ENCODE measurements around the gene PIGK. TPM values are rescaled to one million over a fixed set of nuclear protein-coding genes. Genes with fewer than 3 reads are reported as not detected.

PIGK gene
- total RNA-seq, 2 experiments from 2014 or later = 15.4 to 16.6 TPM

DNA sequence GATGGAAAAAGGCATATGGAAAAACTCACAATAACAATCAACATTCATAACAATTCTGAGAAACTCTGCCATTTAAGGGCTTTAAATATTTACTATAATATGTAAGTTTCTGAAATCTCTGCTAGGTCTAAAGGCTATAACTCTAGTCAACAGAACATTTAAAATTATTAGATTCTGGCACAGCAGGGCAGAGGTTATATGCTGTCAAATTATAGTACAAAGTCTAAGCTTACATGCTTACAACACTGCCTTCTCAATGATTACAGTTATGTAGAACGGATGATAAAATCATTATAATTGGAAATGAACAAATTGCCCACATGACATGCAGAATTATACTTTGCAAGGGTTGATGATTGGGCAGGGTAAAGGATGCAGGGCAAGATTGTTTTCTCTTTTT, 97.7 kb downstream of the PIGK start:
- TF ChIP-seq, protein P1, sequence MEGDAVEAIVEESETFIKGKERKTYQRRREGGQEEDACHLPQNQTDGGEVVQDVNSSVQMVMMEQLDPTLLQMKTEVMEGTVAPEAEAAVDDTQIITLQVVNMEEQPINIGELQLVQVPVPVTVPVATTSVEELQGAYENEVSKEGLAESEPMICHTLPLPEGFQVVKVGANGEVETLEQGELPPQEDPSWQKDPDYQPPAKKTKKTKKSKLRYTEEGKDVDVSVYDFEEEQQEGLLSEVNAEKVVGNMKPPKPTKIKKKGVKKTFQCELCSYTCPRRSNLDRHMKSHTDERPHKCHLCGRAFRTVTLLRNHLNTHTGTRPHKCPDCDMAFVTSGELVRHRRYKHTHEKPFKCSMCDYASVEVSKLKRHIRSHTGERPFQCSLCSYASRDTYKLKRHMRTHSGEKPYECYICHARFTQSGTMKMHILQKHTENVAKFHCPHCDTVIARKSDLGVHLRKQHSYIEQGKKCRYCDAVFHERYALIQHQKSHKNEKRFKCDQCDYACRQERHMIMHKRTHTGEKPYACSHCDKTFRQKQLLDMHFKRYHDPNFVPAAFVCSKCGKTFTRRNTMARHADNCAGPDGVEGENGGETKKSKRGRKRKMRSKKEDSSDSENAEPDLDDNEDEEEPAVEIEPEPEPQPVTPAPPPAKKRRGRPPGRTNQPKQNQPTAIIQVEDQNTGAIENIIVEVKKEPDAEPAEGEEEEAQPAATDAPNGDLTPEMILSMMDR (IDR thresholded peaks at IDR 0.05) = no peak
- H3K4me1 Mint-ChIP-seq (ENCODE audit: low read depth) = no peaks in the 10 kb centered on the region
- no peak for DNase-seq
- no peak for ATAC-seq
- CTCF ChIA-PET = interaction anchor here (0.6 to 1.5 kb wide), 2 partner anchors 952 to 967 kb away, joined by 3 to 4 read pairs; no protein-coding TSS in a partner anchor
- intact Hi-C loops (cut with micrococcal nuclease) = no loop called here
- POLR2A ChIA-PET = no interaction called here
- peaks cover 14% of the 10 kb centered on the region for H3K36me3 Mint-ChIP-seq (ENCODE audit: low read depth)
- no peak overlapping the region for H3K4me3 Mint-ChIP-seq
- H3K27me3 Mint-ChIP-seq = no peaks in the 10 kb centered on the region
- H3K27ac Mint-ChIP-seq = no peak overlapping the region
- no peaks in the 10 kb centered on the region for H3K9me3 Mint-ChIP-seq

DNA sequence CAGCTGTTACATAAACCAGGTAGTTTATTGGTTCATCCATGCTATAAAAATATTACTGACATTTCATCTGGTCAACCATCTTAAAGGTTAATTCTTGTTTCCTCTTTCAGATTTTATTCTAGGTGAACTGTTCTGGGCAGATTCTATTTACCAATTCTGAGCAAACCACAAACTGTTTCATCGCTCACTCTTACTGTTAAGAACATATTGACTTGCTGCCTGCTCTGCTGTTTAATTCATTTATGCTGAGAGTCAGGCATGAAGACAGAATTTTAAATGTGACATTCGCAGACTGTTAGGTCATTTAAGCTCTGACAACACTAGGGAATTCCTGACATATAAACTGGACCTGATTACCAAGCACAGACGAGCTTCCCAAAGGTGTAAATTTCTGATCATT, 98.3 kb downstream of the PIGK start:
- CTCF ChIA-PET = no interaction called here
- POLR2A ChIA-PET = no interaction called here
- Mint-ChIP-seq H3K4me3 (no peak overlapping the region), H3K27me3 (no peaks in the 10 kb centered on the region), H3K4me1 (ENCODE audit: low read depth) (no peaks in the 10 kb centered on the region), H3K9me3 (no peaks in the 10 kb centered on the region), H3K36me3 (ENCODE audit: low read depth) (peaks cover 14% of the 10 kb centered on the region), H3K27ac (no peak overlapping the region)
- intact Hi-C loops (cut with micrococcal nuclease) = no loop called here
- TF ChIP-seq, protein P1 (IDR thresholded peaks at IDR 0.05) = no peak
- ATAC-seq (no peak), DNase-seq (no peak)

DNA sequence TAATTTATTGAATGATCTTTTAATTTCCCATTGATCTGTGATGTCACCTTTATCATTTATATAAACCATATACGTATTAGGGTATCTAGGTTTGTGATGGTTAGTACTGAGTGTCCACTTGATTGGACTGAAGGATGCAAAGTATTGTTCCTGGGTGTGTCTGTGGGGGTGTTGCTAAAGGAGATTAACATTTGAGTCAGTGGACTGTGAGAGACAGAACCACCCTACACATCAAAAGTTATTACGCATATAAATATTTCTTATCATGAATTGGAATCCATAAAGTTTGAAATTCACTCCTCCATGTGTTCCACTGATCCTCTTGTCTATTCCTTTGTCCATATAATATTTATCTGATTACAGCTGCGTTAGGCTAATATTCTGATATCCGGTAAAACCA, 100.5 kb downstream of the PIGK start:
- TF ChIP-seq, protein P1 (IDR thresholded peaks at IDR 0.05) = no peak
- POLR2A ChIA-PET = no interaction called here
- CTCF ChIA-PET = interaction anchor here (1.6 kb wide), 1 partner anchor 32 kb away, joined by 3 read pairs; no protein-coding TSS in a partner anchor
- DNase-seq (no peak), ATAC-seq (no peak)
- peaks cover 12% of the 10 kb centered on the region for H3K36me3 Mint-ChIP-seq (ENCODE audit: low read depth)
- H3K4me1 Mint-ChIP-seq (ENCODE audit: low read depth) = no peaks in the 10 kb centered on the region
- intact Hi-C loops (cut with micrococcal nuclease) = no loop called here
- H3K4me3 Mint-ChIP-seq = no peak overlapping the region
- H3K27me3 Mint-ChIP-seq = no peaks in the 10 kb centered on the region
- H3K27ac Mint-ChIP-seq = no peak overlapping the region
- no peaks in the 10 kb centered on the region for H3K9me3 Mint-ChIP-seq

DNA sequence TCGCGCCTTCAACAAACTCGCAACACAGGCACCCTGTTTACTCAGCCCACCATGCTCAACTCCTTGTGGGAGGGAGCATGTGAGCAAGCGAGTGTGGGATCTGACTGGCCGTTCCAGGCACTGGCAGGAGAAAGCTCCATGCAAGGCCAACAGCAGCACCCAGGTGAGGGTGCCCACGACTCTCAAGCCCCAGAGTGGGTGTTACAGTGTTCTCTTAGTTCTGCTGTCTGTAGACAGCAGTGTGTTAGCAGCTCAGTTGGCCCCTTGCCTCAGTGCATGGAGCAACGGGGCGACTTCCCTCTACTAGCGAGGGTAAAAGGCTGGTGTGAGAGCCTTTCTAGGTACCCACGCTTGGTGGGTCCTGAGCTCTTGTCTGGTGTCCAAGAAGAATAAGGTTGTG, 114.6 kb downstream of the PIGK start:
- Mint-ChIP-seq H3K27me3 (no peaks in the 10 kb centered on the region), H3K4me3 (no peak overlapping the region), H3K27ac (no peak overlapping the region), H3K4me1 (ENCODE audit: low read depth) (no peaks in the 10 kb centered on the region), H3K36me3 (ENCODE audit: low read depth) (peaks cover 6% of the 10 kb centered on the region), H3K9me3 (no peaks in the 10 kb centered on the region)
- ChIA-PET CTCF (no interaction called here), POLR2A (no interaction called here)
- intact Hi-C loops (cut with micrococcal nuclease) = no loop called here
- ATAC-seq (no peak), DNase-seq (no peak)
- TF ChIP-seq, protein P1 (IDR thresholded peaks at IDR 0.05) = no peak

DNA sequence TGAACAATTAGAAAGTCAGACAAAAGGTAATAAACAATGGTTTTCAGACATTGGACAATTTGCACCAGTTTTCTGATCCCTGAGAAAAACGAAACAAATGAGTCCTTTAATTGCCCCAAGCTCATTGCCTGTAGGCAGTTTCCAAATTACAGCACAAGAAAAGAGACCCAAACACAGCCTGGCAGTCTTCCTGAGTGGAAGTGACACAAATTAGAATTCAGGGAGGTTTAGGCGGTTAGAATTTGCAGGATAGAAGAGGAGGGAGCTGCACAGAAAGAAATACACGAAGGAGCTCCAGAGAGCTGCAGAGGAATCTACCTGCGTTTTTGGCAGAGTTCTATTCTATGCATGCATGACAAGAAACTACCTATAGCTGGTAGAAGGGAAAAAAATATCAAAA, 115.7 kb downstream of the PIGK start:
- peaks cover 2% of the 10 kb centered on the region for H3K36me3 Mint-ChIP-seq (ENCODE audit: low read depth)
- no peaks in the 10 kb centered on the region for H3K9me3 Mint-ChIP-seq
- ChIA-PET CTCF (no interaction called here), POLR2A (no interaction called here)
- H3K4me1 Mint-ChIP-seq (ENCODE audit: low read depth) = no peaks in the 10 kb centered on the region
- H3K27me3 Mint-ChIP-seq = no peaks in the 10 kb centered on the region
- TF ChIP-seq, protein P1 (IDR thresholded peaks at IDR 0.05) = no peak
- H3K27ac Mint-ChIP-seq = no peak overlapping the region
- no peak overlapping the region for H3K4me3 Mint-ChIP-seq
- ATAC-seq (no peak), DNase-seq (no peak)
- intact Hi-C loops (cut with micrococcal nuclease) = no loop called here
